Measurements from ENCODE around the gene ARMC9. TPM values are rescaled to one million over a fixed set of nuclear protein-coding genes. Genes with fewer than 3 reads are reported as not detected.
"Not testable (repeated sequence)": the region's sequence is repeated elsewhere in the genome, so short reads cannot be mapped to it uniquely, and the experiment has no call there.

ARMC9 gene
- total RNA-seq, 3 donors from 2014 or later, result 3.3 to 6.4 (median 5.9) TPM

- DNase-seq, result no peak
- Mint-ChIP-seq H3K4me1 (ENCODE audit: low read depth) (no peaks in the 10 kb centered on the region), H3K9me3 (no peaks in the 10 kb centered on the region), H3K27me3 (ENCODE audit: low read depth) (no peaks in the 10 kb centered on the region), H3K36me3 (ENCODE audit: insufficient read depth) (no peaks in the 10 kb centered on the region), H3K4me3 (no peak overlapping the region)
- ATAC-seq, result no peak
These were observed 30.6 kb downstream of the ARMC9 start for GRCh38 chr2:231228974-231229529.

- ATAC-seq, result no peak
These were observed 36.8 kb downstream of the ARMC9 start for GRCh38 chr2:231235217-231235616.

GRCh38 chr2:231238689-231239088, 40.3 kb downstream of the ARMC9 start:
- H3K9me3 Mint-ChIP-seq, result no peaks in the 10 kb centered on the region
- DNase-seq, result no peak
- no peak for ATAC-seq
- H3K4me1 Mint-ChIP-seq (ENCODE audit: low read depth), result no peaks in the 10 kb centered on the region
- H3K36me3 Mint-ChIP-seq (ENCODE audit: insufficient read depth), result no peaks in the 10 kb centered on the region
- H3K4me3 Mint-ChIP-seq, result no peak overlapping the region
- H3K27me3 Mint-ChIP-seq (ENCODE audit: low read depth), result no peaks in the 10 kb centered on the region

More at GRCh38 chr2:231235217-231235616, 36.8 kb downstream of the ARMC9 start:
- no peak for DNase-seq
- Mint-ChIP-seq H3K36me3 (ENCODE audit: insufficient read depth) (no peaks in the 10 kb centered on the region), H3K4me1 (ENCODE audit: low read depth) (no peaks in the 10 kb centered on the region), H3K4me3 (no peak overlapping the region), H3K9me3 (no peaks in the 10 kb centered on the region), H3K27me3 (ENCODE audit: low read depth) (no peaks in the 10 kb centered on the region)

- DNase-seq, result no peak
- no peak overlapping the region for H3K4me3 Mint-ChIP-seq
- no peaks in the 10 kb centered on the region for H3K36me3 Mint-ChIP-seq (ENCODE audit: insufficient read depth)
- no peaks in the 10 kb centered on the region for H3K4me1 Mint-ChIP-seq (ENCODE audit: low read depth)
- ATAC-seq, result no peak
- H3K27me3 Mint-ChIP-seq (ENCODE audit: low read depth), result no peaks in the 10 kb centered on the region
- H3K9me3 Mint-ChIP-seq, result no peaks in the 10 kb centered on the region
These were observed 41.3 kb downstream of the ARMC9 start for GRCh38 chr2:231239751-231240150.

- Mint-ChIP-seq H3K27me3 (ENCODE audit: low read depth) (no peaks in the 10 kb centered on the region), H3K36me3 (ENCODE audit: insufficient read depth) (no peaks in the 10 kb centered on the region), H3K9me3 (no peaks in the 10 kb centered on the region), H3K4me3 (no peak overlapping the region), H3K4me1 (ENCODE audit: low read depth) (no peaks in the 10 kb centered on the region)
- DNase-seq (no peak), ATAC-seq (no peak)
These were observed 43.5 kb downstream of the ARMC9 start for GRCh38 chr2:231241755-231242507.

- ATAC-seq, result no peak
- Mint-ChIP-seq H3K4me1 (ENCODE audit: low read depth) (no peaks in the 10 kb centered on the region), H3K27me3 (ENCODE audit: low read depth) (no peaks in the 10 kb centered on the region), H3K36me3 (ENCODE audit: insufficient read depth) (no peaks in the 10 kb centered on the region), H3K4me3 (no peak overlapping the region), H3K9me3 (no peaks in the 10 kb centered on the region)
- no peak for DNase-seq
These were observed 45.4 kb downstream of the ARMC9 start for GRCh38 chr2:231243866-231244265.

GRCh38 chr2:231244382-231245248, 46.2 kb downstream of the ARMC9 start:
- Mint-ChIP-seq H3K4me1 (ENCODE audit: low read depth) (no peaks in the 10 kb centered on the region), H3K4me3 (no peak overlapping the region), H3K36me3 (ENCODE audit: insufficient read depth) (no peaks in the 10 kb centered on the region), H3K27me3 (ENCODE audit: low read depth) (no peaks in the 10 kb centered on the region), H3K9me3 (no peaks in the 10 kb centered on the region)
- no peak for ATAC-seq
- DNase-seq, result no peak

- H3K9me3 Mint-ChIP-seq, result no peaks in the 10 kb centered on the region
- ATAC-seq, result no peak
- no peaks in the 10 kb centered on the region for H3K27me3 Mint-ChIP-seq (ENCODE audit: low read depth)
- no peak overlapping the region for H3K4me3 Mint-ChIP-seq
- no peaks in the 10 kb centered on the region for H3K36me3 Mint-ChIP-seq (ENCODE audit: insufficient read depth)
- no peak for DNase-seq
- no peaks in the 10 kb centered on the region for H3K4me1 Mint-ChIP-seq (ENCODE audit: low read depth)
These were observed 47.0 kb downstream of the ARMC9 start for GRCh38 chr2:231245249-231246094.

GRCh38 chr2:231246171-231246842, 47.9 kb downstream of the ARMC9 start:
- H3K36me3 Mint-ChIP-seq (ENCODE audit: insufficient read depth), result no peaks in the 10 kb centered on the region
- no peaks in the 10 kb centered on the region for H3K4me1 Mint-ChIP-seq (ENCODE audit: low read depth)
- no peaks in the 10 kb centered on the region for H3K9me3 Mint-ChIP-seq
- no peak for DNase-seq
- H3K27me3 Mint-ChIP-seq (ENCODE audit: low read depth), result no peaks in the 10 kb centered on the region
- no peak for ATAC-seq
- no peak overlapping the region for H3K4me3 Mint-ChIP-seq

GRCh38 chr2:231250146-231250545, 51.7 kb downstream of the ARMC9 start:
- H3K4me1 Mint-ChIP-seq (ENCODE audit: low read depth), result no peaks in the 10 kb centered on the region
- DNase-seq (no peak), ATAC-seq (no peak)
- H3K27me3 Mint-ChIP-seq (ENCODE audit: low read depth), result no peaks in the 10 kb centered on the region
- H3K9me3 Mint-ChIP-seq, result no peaks in the 10 kb centered on the region
- no peaks in the 10 kb centered on the region for H3K36me3 Mint-ChIP-seq (ENCODE audit: insufficient read depth)
- H3K4me3 Mint-ChIP-seq, result no peak overlapping the region

- ATAC-seq (no peak), DNase-seq (no peak)
- no peaks in the 10 kb centered on the region for H3K4me1 Mint-ChIP-seq (ENCODE audit: low read depth)
- no peaks in the 10 kb centered on the region for H3K27me3 Mint-ChIP-seq (ENCODE audit: low read depth)
- H3K36me3 Mint-ChIP-seq (ENCODE audit: insufficient read depth), result no peaks in the 10 kb centered on the region
- H3K4me3 Mint-ChIP-seq, result no peak overlapping the region
- H3K9me3 Mint-ChIP-seq, result no peaks in the 10 kb centered on the region
These were observed 52.3 kb downstream of the ARMC9 start for GRCh38 chr2:231250698-231251097.

- not testable (repeated sequence) for H3K36me3 Mint-ChIP-seq (ENCODE audit: insufficient read depth); H3K9me3 Mint-ChIP-seq; H3K4me3 Mint-ChIP-seq; H3K27me3 Mint-ChIP-seq (ENCODE audit: low read depth); DNase-seq; H3K4me1 Mint-ChIP-seq (ENCODE audit: low read depth); ATAC-seq
These were observed 54.9 kb downstream of the ARMC9 start for GRCh38 chr2:231253292-231253691.

GRCh38 chr2:231256494-231256893, 58.1 kb downstream of the ARMC9 start:
- H3K36me3 Mint-ChIP-seq (ENCODE audit: insufficient read depth), result no peaks in the 10 kb centered on the region
- H3K9me3 Mint-ChIP-seq, result no peaks in the 10 kb centered on the region
- H3K4me3 Mint-ChIP-seq, result no peak overlapping the region
- peaks cover 4% of the 10 kb centered on the region for H3K27me3 Mint-ChIP-seq (ENCODE audit: low read depth)
- ATAC-seq, result no peak
- H3K4me1 Mint-ChIP-seq (ENCODE audit: low read depth), result peaks cover 12% of the 10 kb centered on the region
- no peak for DNase-seq
